HEK293 (cell line): ENCODE results near the gene P3H4.

Experiments used
- CTCF ChIA-PET: fragments of 350-600 bp; formaldehyde crosslinking; extraction: SDS; loops from one replicate; lab custom pipeline; 2021; ENCODE audit warnings: antibody characterized with exemption; lab: Yijun Ruan, JAX
- POLR2A ChIA-PET: fragments of 300-600 bp; formaldehyde crosslinking; extraction: SDS; loops from one replicate; lab custom pipeline; 2020; ENCODE audit warnings: antibody characterized with exemption, inconsistent platforms; lab: Yijun Ruan, JAX
- H3K27ac ChIP-seq: fragments of 200-500 bp; sonication (Bioruptor generic); 2 replicates; pipeline ENCODE4 v1.5.1; 2014; ENCODE audit warnings: low read depth, low read length, control low read depth, inconsistent platforms; ENCODE audit errors: extremely low read depth
- H3K36me3 ChIP-seq, 2 experiments: fragments of 200-500 bp in 1 of 2; sonication (Bioruptor generic) in 1 of 2; 1 replicate in 1 of 2; 2 replicates in 1 of 2; pipeline ENCODE4 v1.5.1; 2014 to 2017; ENCODE audit warnings: inconsistent platforms in 2 of 2, low read length in 2 of 2; ENCODE audit not compliant: control insufficient read depth in 2 of 2, insufficient read depth in 1 of 2
- H3K4me1 ChIP-seq: fragments of 200-500 bp; sonication (Bioruptor generic); 2 replicates; pipeline ENCODE4 v1.5.1; 2014; ENCODE audit warnings: mild to moderate bottlenecking, low read length, inconsistent platforms; ENCODE audit not compliant: control insufficient read depth, insufficient read depth
- H3K4me3 ChIP-seq: 2 replicates; pipeline ENCODE4 v1.5.1; 2011; ENCODE audit warnings: low read depth, mild to moderate bottlenecking, control low read depth, low read length, moderate library complexity
- H3K9me3 ChIP-seq: fragments of 200-500 bp; sonication (Bioruptor generic); 2 replicates; pipeline ENCODE4 v1.5.1; 2014; ENCODE audit warnings: low read depth, low read length, inconsistent platforms; ENCODE audit not compliant: control insufficient read depth, insufficient read depth
- EGR2 ChIP-seq: fragments of 450-650 bp; formaldehyde crosslinking; IDR thresholded peaks from 2 replicates; pipeline ENCODE4 v1.5.1; 2016; ENCODE audit warnings: low read depth, missing biosample characterization, missing genetic modification characterization
- PRDM1 ChIP-seq: fragments of 450-650 bp; formaldehyde crosslinking; IDR thresholded peaks from 2 replicates; pipeline ENCODE4; 2016; ENCODE audit warnings: missing biosample characterization, missing genetic modification characterization
- REPIN1 ChIP-seq: fragments of 450-650 bp; formaldehyde crosslinking; IDR thresholded peaks from 2 replicates; pipeline ENCODE4 v1.5.1; 2017; ENCODE audit warnings: missing biosample characterization, missing genetic modification characterization, low read depth
- SALL2 ChIP-seq: fragments of 450-650 bp; formaldehyde crosslinking; IDR thresholded peaks from 2 replicates; pipeline ENCODE4 v1.5.0; 2017; ENCODE audit warnings: missing biosample characterization, mild to moderate bottlenecking, missing genetic modification characterization, borderline replicate concordance
- YY2 ChIP-seq: fragments of 450-650 bp; formaldehyde crosslinking; IDR thresholded peaks from 2 replicates; pipeline ENCODE4 v1.5.1; 2016; ENCODE audit warnings: missing biosample characterization, missing genetic modification characterization
- ZBTB20 ChIP-seq: fragments of 450-650 bp; formaldehyde crosslinking; IDR thresholded peaks from 2 replicates; pipeline ENCODE4 v1.5.1; 2016; ENCODE audit warnings: missing biosample characterization, missing genetic modification characterization
- ZBTB21 ChIP-seq: fragments of 450-650 bp; formaldehyde crosslinking; IDR thresholded peaks from 2 replicates; pipeline ENCODE4 v1.5.1; 2017; ENCODE audit warnings: missing biosample characterization, missing genetic modification characterization
- ZBTB44 ChIP-seq: fragments of 450-650 bp; IDR thresholded peaks from 2 replicates; pipeline ENCODE4 v1.5.1; 2018; ENCODE audit warnings: missing biosample characterization, mild to moderate bottlenecking, missing genetic modification characterization
- ZBTB6 ChIP-seq: fragments of 450-650 bp; formaldehyde crosslinking; IDR thresholded peaks from 2 replicates; pipeline ENCODE4 v1.5.1; 2017; ENCODE audit warnings: missing biosample characterization, missing genetic modification characterization
- ZNF10 ChIP-seq: fragments of 450-650 bp; formaldehyde crosslinking; IDR thresholded peaks from 2 replicates; pipeline ENCODE4 v1.5.1; 2017; ENCODE audit warnings: missing biosample characterization, missing genetic modification characterization
- ZNF138 ChIP-seq: fragments of 450-650 bp; formaldehyde crosslinking; IDR thresholded peaks from 2 replicates; pipeline ENCODE4 v1.5.1; 2016; ENCODE audit warnings: missing biosample characterization, missing genetic modification characterization, borderline replicate concordance
- ZNF18 ChIP-seq: fragments of 450-650 bp; formaldehyde crosslinking; IDR thresholded peaks from 2 replicates; pipeline ENCODE4 v1.5.1; 2016; ENCODE audit warnings: missing biosample characterization, missing genetic modification characterization
- ZNF518A ChIP-seq: fragments of 450-650 bp; formaldehyde crosslinking; conservative IDR thresholded peaks from 2 replicates; pipeline ENCODE4 v1.5.1; 2016; ENCODE audit warnings: low read depth, missing biosample characterization, missing genetic modification characterization
- ZNF521 ChIP-seq: fragments of 450-650 bp; formaldehyde crosslinking; IDR thresholded peaks from 2 replicates; pipeline ENCODE4 v1.5.1; 2017; ENCODE audit warnings: missing biosample characterization, mild to moderate bottlenecking, missing genetic modification characterization
- ZNF544 ChIP-seq: fragments of 450-650 bp; formaldehyde crosslinking; IDR thresholded peaks from 2 replicates; pipeline ENCODE4 v1.5.0; 2017; ENCODE audit warnings: missing biosample characterization, missing genetic modification characterization
- ZNF654 ChIP-seq: fragments of 450-650 bp; formaldehyde crosslinking; IDR thresholded peaks from 2 replicates; pipeline ENCODE4 v1.5.1; 2016; ENCODE audit warnings: low read depth, missing biosample characterization, missing genetic modification characterization
- ZNF707 ChIP-seq: fragments of 450-650 bp; formaldehyde crosslinking; IDR thresholded peaks from 2 replicates; pipeline ENCODE4 v1.5.1; 2016; ENCODE audit warnings: missing biosample characterization, missing genetic modification characterization
- TF ChIP-seq, protein P1 (sequence below): fragments of 450-650 bp; formaldehyde crosslinking; IDR thresholded peaks from 2 replicates; pipeline ENCODE4 v1.5.1; 2017; ENCODE audit warnings: missing biosample characterization, missing genetic modification characterization

Gene P3H4

GRCh38 chr17:41763327-41763726 is 48.4 kb downstream of the P3H4 start (continued):
- TF ChIP-seq ZBTB6 (tag by site-specific recombination): no peak

- Histone ChIP-seq H3K36me3 (peaks cover 45 to 94% of the 10 kb centered on the region in 2 experiments), H3K4me3 (no peak overlapping the region), H3K9me3 (no peaks in the 10 kb centered on the region), H3K4me1 (no peaks in the 10 kb centered on the region), H3K27ac (no peak overlapping the region)
- no peak for TF ChIP-seq SALL2
- TF ChIP-seq ZNF544: no peak
- TF ChIP-seq PRDM1 (tag by site-specific recombination): no peak
- POLR2A ChIA-PET: interaction anchor here (2.3 kb wide), 1 partner anchor 24 kb away, joined by 13 read pairs; the partner anchor contains the start of gene JUP
- CTCF ChIA-PET: no interaction called here
These were observed 48.9 kb downstream of the P3H4 start for GRCh38 chr17:41762841-41763240.

- Histone ChIP-seq H3K27ac (no peak overlapping the region), H3K4me3 (no peak overlapping the region), H3K9me3 (no peaks in the 10 kb centered on the region), H3K36me3 (peaks cover 44 to 94% of the 10 kb centered on the region in 2 experiments), H3K4me1 (no peaks in the 10 kb centered on the region)
- POLR2A ChIA-PET: interaction anchor here (2.3 kb wide), 1 partner anchor 24 kb away, joined by 13 read pairs; the partner anchor contains the start of gene JUP
- TF ChIP-seq, protein P1, sequence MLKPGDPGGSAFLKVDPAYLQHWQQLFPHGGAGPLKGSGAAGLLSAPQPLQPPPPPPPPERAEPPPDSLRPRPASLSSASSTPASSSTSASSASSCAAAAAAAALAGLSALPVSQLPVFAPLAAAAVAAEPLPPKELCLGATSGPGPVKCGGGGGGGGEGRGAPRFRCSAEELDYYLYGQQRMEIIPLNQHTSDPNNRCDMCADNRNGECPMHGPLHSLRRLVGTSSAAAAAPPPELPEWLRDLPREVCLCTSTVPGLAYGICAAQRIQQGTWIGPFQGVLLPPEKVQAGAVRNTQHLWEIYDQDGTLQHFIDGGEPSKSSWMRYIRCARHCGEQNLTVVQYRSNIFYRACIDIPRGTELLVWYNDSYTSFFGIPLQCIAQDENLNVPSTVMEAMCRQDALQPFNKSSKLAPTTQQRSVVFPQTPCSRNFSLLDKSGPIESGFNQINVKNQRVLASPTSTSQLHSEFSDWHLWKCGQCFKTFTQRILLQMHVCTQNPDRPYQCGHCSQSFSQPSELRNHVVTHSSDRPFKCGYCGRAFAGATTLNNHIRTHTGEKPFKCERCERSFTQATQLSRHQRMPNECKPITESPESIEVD: no peak
- no peak for TF ChIP-seq ZBTB21 (tag by site-specific recombination)
- TF ChIP-seq ZNF521 (tag by site-specific recombination): no peak
- no peak for TF ChIP-seq ZNF707 (tag by site-specific recombination)
- no peak for TF ChIP-seq ZNF518A (tag by site-specific recombination)
- TF ChIP-seq ZBTB44 (tag by site-specific recombination): no peak
- no peak for TF ChIP-seq REPIN1
- no peak for TF ChIP-seq ZNF138
- no peak for TF ChIP-seq ZBTB20 (tag by site-specific recombination)
- TF ChIP-seq YY2 (tag by site-specific recombination): no peak
- no peak for TF ChIP-seq ZNF10 (tag by site-specific recombination)
- no peak for TF ChIP-seq ZNF18 (tag by site-specific recombination)
- TF ChIP-seq ZNF654: no peak
- TF ChIP-seq EGR2 (tag by site-specific recombination): no peak
- CTCF ChIA-PET: interaction anchor here (0.6 kb wide), 1 partner anchor 15 kb away, joined by 3 read pairs; no protein-coding TSS in a partner anchor
These were observed 49.4 kb downstream of the P3H4 start for GRCh38 chr17:41762391-41762790.
